Fibroblast of lung (primary cell): ENCODE measurements around the gene CLEC4A.

Source experiments
- EZH2 ChIP-seq: IDR thresholded peaks from 2 replicates; pipeline ENCODE4 v1.5.1; 2012; ENCODE audit warnings: low read length, control low read depth, mild to moderate bottlenecking; ENCODE audit errors: missing control alignments
- TF ChIP-seq, protein P1 (sequence below), 2 donors: IDR thresholded peaks in 1 of 2; conservative IDR thresholded peaks in 1 of 2; 1 replicate in 1 of 2; 2 replicates in 1 of 2; pipeline ENCODE4 v1.5.1; 2011 to 2012; ENCODE audit warnings: low read length in 2 of 2, control low read depth in 1 of 2, inconsistent platforms in 1 of 2, low read depth in 1 of 2, mild to moderate bottlenecking in 1 of 2

DNA sequence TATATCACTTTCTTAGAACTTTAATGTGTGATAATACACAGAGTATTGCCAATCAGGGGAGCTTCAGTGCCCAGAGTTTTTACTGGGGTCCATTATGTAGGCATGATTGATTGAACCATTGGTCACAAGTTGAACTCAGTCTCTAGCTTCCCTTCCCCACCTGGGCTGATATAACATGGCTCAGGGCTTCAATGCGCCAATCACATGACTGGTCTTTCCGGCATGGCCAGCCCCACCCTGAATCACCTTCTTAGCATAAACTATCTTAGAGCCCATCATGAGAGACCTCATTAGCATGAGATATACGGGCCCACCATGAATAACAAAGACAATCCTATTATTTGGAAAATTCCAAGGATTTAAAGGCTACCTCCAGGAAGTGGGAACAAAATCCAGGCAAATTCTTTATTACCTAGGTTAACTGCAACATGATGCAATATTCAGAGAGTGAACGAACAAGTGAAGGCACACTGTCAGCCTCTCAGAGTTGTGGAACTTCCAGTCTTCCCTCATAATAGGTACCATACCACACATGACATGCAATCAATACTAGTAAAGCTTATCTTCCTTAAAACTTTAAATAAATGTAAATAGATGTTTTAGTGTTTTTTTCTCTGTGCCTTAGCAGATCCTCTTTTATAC lies 3.2 kb upstream of the CLEC4A start:
- TF ChIP-seq, protein P1, sequence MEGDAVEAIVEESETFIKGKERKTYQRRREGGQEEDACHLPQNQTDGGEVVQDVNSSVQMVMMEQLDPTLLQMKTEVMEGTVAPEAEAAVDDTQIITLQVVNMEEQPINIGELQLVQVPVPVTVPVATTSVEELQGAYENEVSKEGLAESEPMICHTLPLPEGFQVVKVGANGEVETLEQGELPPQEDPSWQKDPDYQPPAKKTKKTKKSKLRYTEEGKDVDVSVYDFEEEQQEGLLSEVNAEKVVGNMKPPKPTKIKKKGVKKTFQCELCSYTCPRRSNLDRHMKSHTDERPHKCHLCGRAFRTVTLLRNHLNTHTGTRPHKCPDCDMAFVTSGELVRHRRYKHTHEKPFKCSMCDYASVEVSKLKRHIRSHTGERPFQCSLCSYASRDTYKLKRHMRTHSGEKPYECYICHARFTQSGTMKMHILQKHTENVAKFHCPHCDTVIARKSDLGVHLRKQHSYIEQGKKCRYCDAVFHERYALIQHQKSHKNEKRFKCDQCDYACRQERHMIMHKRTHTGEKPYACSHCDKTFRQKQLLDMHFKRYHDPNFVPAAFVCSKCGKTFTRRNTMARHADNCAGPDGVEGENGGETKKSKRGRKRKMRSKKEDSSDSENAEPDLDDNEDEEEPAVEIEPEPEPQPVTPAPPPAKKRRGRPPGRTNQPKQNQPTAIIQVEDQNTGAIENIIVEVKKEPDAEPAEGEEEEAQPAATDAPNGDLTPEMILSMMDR (conservative IDR thresholded peaks at IDR 0.05 in 1 of 2, IDR thresholded peaks at IDR 0.05 in 1 of 2; ENCODE audit: low read depth in 1 of 2, low read length in 2 of 2), result no peak
- TF ChIP-seq EZH2, result no peak
